GM21529 (cell line): Measurements from ENCODE around the gene PBRM1.
A peak's percentile ranks its signal among the peaks of the same experiment; 100 is the strongest.
"Not testable (repeated sequence)": the region's sequence is repeated elsewhere in the genome, so short reads cannot be mapped to it uniquely, and the experiment has no call there.

Experiments used
- ATAC-seq: cut with Tn5 transposase; IDR thresholded peaks from one replicate; pipeline ENCODE4 v1.9.1; 2021; ENCODE audit not compliant: unreplicated experiment

PBRM1 gene

DNA sequence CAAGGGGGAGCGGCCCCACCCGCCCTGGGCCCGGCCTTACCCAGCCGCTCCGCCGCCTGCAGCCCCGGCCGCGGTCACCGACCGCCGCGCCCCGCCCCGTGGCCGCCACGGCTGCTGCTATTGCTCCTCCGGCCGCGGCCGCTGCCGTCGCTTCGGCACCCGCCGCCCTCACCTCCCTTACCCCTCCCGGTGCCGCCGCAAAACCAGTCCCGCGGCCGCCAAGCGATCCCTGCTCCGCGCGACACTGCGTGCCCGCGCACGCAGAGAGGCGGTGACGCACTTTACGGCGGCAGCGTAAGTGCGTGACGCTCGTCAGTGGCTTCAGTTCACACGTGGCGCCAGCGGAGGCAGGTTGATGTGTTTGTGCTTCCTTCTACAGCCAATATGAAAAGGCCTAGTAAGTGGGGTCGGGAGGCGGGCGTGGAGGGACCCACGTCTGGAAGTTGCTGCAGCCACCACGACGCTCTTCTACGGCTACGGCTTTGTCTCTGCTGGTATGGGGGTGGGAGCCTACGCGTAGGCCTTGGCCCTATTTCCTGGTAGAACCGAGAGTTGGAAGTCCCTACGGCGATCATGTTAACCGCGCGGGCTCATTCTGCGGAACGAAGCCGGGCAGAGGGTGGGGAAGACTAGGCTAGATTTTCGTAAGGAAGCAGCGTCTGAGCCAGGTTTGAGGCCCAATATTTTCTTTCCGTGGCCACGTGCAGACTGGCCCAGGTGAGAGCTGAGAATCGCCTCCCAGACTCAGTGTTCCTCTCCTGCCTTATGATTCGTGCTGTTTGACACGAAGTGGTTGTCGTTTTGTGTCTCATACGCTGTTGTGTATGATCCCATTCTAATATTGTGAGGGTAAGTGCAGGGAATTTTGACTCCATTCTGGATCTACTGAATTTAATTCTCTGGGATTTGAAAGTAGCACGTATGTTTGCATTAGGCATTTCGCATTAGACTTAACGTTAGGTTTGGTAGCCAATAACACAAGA is at the start of gene PBRM1, which contains the start of gene GNL3:
PBRM1 (minus strand) TSS at position 205 of the 983 bp plus-strand sequence.
GNL3 (plus strand) TSS at position 324 of the 983 bp plus-strand sequence; CDS start at position 385, 61 bp downstream.
- peak; percentile 63 for ATAC-seq

GRCh38 chr3:52733256-52733891 is 47.7 kb upstream of the PBRM1 start:
- ATAC-seq: no peak

- ATAC-seq: no peak
These were observed 45.9 kb upstream of the PBRM1 start for GRCh38 chr3:52731590-52731989.

DNA sequence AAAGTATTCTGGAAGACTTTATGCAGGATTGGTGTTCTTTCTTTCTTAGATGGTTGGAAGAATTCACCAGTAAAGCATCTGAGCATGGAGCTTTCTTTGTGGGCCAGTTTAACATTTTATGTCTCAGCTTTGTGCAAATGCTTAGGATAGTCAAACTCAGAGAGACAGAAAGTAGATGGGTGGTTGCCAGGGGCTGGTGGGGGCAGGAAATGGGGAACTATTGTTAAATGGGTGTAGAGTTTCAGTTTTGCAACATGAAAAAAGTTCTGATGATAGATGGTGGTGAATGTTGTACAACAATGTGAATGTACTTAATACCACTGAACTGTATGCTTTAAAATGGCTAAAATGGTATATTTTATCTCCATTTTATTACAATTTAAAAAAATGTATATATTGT is 45.0 kb upstream of the PBRM1 start:
- ATAC-seq: no peak

DNA sequence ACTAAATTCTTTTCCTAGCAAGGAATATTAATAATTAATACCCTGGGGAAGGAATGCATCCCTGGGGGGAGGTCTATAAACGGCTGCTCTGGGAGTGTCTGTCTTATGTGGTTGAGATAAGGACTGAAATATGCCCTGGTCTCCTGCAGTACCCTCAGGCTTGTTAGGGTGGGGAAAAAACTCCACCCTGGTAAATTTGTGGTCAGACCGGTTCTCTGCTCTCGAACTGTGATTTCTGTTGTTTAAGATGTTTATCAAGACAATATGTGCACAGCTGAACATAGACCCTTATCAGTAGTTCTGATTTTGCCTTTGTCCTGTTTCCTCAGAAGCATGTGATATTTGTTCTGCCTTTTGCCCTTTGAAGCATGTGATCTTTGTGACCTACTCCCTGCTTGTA is 43.0 kb upstream of the PBRM1 start:
- ATAC-seq: not testable (repeated sequence)

GRCh38 chr3:52724511-52724910 is 38.8 kb upstream of the PBRM1 start:
- no peak for ATAC-seq

DNA sequence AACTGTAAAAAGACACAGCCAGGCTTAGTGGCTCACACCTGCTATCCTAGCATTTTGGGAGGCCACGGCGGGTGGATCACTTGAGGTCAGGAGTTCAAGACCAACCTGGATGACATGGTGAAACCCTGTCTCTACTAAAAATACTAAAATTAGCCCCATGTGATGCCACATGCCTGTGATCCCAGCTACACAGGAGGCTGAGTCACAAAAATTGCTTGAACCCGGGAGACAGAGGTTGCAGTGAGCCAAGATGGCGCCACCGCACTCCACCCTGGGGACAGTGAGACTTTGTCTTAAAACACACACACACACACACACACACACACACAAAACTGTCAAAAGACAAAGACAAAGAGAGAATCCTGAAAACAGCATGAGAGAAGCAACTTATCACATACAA is 38.2 kb upstream of the PBRM1 start:
- ATAC-seq: no peak

GRCh38 chr3:52722491-52722890 is 36.8 kb upstream of the PBRM1 start:
- ATAC-seq: no peak

DNA sequence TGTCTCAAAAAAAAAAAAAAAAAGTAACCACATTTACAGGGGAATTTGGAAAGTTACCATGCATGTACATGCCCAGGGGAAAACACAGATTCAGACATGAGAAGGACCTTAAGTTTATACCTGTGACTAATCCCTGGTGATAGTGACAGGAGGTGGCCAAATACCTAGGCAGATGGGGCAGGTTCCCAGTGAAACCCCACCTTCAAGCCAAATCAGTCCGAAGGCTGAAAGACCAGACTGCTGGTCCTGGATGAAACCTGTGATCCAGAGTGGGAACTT is 36.0 kb upstream of the PBRM1 start:
- ATAC-seq: no peak

GRCh38 chr3:52721002-52721729 is 35.5 kb upstream of the PBRM1 start:
- ATAC-seq: no peak

GRCh38 chr3:52719618-52720017 is 33.9 kb upstream of the PBRM1 start:
- no peak for ATAC-seq

- no peak for ATAC-seq
These were observed 30.1 kb upstream of the PBRM1 start for GRCh38 chr3:52715714-52716305.

DNA sequence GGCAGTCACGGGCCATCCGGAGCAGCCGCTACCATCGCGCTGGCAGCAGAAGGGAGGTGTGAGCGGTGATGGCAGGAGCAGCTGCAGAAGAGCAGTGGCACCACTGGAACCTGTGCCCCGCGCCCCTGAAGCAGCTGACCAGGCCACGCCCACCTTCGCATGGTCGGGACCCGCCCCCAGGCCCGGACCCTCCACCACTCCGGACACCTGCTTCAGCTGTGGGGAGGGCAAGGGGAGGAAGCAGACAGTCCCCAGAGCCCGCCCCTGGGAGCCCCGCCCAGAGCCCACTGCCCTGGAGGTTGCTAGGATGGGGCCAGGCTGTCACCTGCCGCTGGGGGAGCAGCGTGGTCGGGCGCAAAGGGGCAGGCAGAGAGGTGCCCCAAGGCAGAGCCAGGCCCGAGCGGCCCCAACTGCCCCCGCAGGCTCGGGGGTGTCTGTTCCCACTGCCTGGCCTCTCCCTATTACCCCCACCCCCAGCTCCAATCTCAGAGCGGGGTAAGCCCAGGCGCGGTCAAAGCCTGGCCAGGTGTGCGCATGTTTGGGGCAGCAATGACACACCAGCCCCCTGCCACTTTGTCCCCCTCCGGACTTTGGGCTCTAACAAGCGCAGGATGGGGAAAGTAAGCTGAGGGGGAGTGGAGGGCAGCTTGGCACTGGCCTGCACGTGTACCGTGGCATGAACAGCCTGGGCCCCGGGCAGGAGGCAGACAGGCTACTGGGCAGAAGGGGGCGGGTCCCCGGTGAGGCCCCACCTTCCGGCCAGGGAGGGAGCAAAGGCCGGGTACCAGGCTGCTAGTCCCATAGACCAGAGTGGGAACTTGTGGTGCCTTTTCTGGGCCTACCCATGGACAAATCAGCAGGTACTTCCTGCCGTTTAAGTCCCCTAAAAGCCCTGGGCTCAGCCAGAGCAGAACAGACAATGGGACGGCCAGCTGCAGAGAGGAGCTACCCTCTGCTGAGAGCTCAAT is 28.9 kb upstream of the PBRM1 start:
- no peak for ATAC-seq

DNA sequence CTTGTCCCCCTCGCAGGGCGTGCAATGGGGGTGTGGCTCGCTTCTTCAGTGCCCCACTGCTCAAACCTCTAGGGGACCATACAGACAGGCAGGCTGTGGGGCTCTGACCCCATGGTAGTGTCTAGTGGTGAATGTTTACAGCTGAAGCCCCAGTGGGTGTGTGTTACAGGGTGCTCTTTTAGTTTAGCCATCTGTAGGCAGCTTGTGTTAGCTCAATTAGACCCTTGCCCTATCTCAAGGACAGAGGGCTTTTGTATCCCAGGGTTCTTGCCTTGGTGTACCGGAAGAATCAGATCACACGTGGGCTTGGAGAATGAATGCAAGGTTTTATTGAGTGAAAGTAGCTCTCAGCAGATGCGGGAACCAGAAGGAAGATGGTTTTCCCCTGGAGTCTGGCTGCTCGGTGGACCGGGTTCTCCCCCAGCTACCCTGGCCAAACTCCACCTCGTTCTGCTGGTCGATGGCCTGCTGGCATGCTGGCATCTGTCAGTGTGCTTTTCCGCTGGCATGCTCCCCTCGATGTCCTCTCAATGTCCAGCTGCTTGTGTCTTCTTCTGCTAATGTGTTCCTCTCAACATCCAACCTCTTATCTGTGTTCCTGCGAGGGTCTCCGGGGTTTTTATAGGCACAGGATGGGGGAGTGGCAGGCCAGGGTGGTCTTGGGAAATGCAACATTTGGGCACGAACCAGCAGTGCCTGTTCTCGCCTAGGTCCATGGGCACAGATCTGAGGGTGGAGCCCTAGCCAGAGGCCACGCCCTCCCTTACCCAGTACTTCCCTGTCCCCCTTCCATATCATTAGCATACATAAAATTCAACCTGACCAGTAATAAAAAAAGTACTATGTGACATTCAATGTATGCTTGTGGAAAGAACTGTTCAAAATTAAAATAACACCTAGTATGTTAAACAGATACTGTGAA is 26.8 kb upstream of the PBRM1 start:
- ATAC-seq: no peak

- ATAC-seq: no peak
These were observed 24.8 kb upstream of the PBRM1 start for GRCh38 chr3:52710512-52710911.

DNA sequence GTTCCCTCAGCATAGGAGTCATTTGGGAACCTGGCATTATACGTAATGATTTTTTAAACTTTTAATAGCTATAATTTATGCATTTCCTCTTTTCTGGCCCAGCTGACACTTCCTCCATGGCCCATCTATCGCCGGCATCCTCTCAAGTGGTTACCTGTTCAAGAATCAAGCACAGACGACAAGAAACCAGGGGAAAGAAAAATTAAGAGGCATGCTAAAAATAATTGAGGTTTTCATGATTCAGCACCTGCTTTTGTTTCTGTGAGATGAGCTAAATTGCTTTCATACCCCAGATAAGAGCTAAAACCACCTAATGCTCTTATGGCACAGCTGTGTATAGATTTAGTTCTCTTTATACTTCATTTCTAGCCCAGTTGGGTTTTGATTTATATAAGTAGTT is 21.9 kb upstream of the PBRM1 start:
- no peak for ATAC-seq

GRCh38 chr3:52705688-52706686 is 20.3 kb upstream of the PBRM1 start, which contains the start of the genes GLT8D1 and SPCS1:
GLT8D1 (minus strand) TSS chr3:52705791; CDS start chr3:52700460, 5,331 bp downstream.
SPCS1 (plus strand) TSS chr3:52706106; CDS start chr3:52706247, 141 bp downstream.
- ATAC-seq: peak; percentile 72

DNA sequence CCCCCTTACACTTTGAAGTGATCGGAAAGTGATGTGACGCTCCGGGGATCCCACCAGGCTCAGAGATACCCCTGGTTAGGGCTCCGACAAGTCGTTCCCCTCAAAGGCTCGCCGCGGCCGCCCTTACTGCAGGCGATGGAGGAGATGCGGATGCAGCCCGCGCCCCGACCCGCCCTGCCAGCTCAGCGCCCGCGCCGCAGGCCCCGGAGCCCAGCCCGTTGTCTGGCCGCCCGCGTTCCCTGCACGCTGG is 19.6 kb upstream of the PBRM1 start:
- ATAC-seq: no peak
